Hematopoietic multipotent progenitor cell (in vitro differentiated cells): Measurements from ENCODE around the gene FRMPD4. TPM values are rescaled to one million over a fixed set of nuclear protein-coding genes. Genes with fewer than 3 reads are reported as not detected.

Source experiments
- DNase-seq, 3 donors: peaks; one replicate each; pipeline ENCODE4 v3.0.0-alpha.2; 2011 to 2015; ENCODE audit warnings: low read depth in 2 of 3, low spot score in 2 of 3
- total RNA-seq: library from RNA; depleted of rRNA; stranded (reverse); fragments of >200 nt; gene quantifications from one replicate; pipeline ENCODE4 v1.2.3, GENCODE V29; 2012

FRMPD4 gene
- total RNA-seq, 1 donor = not detected

DNA sequence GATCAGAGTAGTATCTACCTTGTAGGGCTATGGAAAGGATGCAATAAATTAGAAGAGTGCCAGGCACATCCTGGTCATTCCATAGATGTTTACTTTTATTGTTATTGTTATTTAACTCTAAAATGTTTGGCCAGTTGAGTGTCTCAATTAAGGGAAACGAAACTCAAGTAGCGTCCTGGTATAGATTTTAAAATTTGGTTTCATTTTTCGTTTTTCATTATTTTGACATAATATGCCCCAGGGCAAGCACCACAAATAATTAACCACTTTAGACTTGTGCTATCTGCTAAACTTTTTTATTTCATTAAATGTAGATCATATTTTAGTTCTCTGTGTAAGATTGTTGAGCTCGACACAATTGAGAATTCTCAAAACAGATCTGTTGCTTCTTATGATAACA, 473.2 kb downstream of the FRMPD4 start:
- no peak for DNase-seq

DNA sequence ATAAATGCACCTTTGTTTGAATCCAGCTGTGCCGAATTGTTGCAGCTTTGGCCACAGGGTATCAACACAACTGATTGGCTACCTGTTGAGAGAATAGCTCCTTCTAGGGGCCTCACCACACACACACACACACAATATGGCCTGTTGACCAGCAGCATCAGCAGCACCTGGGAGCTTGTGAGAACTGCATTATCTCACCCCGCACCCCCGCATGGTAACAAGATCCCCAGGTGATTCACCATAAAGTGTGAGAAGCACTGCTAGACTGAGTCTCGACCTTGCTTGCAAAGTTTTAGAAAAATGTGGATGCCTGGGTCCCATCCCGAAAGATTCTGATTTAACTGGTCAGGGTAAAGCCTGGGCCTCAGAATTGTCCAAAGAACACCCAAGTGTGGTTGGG, 476.0 kb downstream of the FRMPD4 start:
- DNase-seq = no peak

DNA sequence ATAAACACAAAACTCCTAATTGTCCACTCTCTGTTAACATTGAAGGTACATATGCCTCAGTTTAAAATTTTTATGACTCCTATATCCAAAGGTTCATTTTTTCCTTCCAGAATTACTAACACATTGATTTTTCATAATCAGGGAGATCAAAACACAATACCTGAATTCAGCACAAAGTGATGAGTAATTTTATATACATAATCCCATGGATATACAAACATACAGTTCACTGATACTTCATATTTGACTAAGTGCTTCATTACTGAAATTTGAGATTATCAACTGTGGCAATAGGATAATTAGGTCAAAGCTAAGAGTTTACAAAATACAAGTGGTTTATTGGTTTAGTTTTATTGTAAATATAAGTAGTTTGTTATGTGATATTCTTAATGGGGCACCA, 476.8 kb downstream of the FRMPD4 start:
- no peak for DNase-seq

DNA sequence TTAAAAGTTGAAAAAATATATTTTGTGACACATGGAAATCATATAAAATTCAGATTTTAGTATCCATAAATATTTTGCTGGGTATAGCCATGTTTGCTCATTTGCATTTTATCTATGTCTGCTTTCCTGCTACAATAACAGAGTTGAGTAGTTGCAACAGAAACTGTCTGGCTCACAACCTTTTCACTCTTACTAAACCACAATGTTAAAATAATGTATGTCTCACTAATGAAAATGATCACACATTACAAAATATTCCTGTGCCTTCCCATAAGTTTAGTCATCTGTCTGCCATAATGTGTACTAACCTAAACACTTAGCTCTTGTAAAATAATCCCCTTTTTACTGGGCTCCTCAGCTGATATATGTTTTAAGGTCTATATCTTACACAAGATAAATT, 479.0 kb downstream of the FRMPD4 start:
- DNase-seq = no peak

DNA sequence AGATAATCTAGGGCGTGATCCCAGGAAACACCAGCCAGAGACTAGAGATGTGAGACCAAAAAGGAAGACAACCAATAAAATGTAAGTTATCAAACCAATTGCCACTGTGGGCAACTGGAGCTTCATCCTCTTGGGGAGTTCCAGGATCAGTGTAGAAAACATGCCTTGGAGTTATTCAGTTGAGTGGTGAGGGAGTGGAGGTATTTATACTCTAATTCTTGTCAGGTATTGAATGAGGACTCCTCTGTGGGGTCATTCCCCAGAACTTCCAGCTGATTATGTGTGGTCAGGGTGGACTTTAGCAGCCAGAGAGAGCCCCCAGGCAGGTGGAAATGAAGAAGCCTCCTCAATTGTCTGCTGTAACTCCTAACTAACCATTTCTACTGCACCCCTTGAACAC, 509.0 kb downstream of the FRMPD4 start:
- no peak for DNase-seq

DNA sequence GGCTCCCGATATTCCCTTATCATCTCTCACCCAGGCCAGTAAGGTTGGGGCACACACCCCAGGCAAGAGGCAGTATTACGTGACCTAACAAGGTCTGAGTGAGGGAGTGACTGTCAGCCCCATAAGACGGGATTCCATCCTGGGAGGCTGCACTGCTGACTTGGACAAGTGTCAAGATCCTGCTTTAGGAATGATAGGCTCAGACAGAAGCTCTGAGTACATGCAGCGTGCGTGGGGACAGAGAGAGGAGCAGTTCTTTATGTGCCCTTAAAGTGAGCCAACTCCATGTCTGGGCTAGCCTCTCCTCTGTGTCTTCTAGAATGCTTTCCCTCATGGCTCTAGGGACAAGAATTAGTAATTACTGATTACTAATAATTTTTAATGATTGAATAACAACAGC, 510.7 kb downstream of the FRMPD4 start:
- DNase-seq = no peak

DNA sequence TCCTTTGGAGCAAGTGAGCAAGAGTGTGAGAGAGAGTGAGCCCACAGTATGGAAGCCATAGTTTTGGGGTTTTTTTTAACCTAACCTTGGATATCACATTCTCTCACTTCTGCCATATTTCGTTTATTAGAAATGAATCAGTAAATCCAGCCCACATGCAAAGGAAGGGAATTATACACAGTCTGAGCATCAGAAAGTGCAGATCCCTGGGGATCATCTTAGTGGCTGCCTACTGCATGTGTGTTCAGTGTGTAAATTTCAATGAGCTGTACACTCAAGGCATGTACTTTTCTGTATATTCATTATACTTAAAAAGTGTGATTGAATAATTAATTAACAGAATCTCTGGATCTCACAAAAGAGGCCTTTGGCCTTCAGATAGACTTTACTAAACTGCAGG, 519.2 kb downstream of the FRMPD4 start:
- DNase-seq = no peak

DNA sequence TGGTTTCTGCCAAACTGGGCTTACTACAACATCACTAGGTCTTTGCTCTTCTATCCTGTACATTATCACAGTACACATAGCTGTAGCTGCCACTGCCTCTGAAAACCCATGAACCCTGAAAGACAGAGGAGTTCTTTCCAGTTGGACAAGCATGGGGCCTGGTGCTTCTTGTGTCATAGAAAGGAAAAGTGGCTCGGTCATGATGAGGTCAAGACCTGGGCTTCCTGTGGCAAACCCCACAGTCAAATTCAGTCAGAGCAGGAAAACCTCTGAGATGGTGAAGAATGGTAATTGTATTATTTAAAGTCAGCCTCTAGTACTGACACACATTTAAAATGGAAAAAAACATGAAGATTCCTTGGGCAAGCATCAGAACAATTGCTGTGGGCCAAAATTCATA, 519.6 kb downstream of the FRMPD4 start:
- DNase-seq = no peak

DNA sequence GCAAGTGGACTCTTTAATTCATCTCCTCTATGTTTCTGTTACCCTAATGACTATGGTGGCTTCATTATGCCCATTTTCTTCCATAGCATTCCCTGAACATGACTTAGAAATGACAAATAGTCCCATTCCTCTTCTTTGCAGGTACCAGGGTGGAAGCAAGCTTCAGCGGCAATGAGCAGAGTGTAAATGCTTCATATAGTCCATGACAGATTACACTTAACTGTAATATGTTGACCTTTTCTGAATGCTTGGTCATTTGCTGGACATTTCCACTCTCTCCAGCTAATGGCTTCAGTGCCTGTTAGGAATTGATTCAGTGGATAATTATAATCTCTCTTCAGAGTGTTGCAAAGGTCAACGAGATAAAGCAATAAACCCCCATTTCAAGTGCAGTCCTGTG, 523.2 kb downstream of the FRMPD4 start:
- DNase-seq = no peak

DNA sequence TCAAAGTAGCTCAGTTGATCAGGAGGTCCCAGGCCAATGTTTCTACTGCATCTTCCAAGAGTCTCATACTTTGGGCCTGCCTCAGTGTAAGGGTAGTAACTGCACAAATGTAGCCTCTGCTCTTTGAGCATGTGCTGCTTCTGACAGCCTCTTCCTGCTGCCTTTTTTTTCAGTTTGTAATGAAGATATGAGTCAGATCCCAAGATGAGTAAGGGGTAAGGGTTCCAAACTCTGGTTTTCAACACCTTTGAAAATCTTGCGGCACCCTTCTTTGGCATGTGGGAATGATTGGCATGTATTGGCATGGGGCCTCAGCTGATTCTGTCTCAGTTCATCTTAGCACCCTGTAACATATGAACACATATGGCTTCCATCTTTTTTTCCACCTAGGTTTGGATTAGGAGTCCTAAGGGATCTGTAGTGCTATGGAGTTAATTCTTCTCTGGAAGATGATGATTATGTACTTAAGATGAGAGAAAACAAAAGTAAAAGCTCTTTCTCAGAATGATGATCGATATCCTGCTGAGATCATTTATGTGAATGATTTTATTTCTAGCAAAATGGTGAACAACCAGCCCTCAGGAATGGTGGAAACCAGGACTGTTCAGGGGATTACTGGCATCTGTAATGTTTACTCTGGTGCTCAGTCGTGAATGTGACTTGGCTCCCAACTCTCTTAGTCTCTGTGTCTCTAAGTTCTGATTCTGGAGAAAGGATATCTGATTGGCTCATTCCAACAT, 534.3 kb downstream of the FRMPD4 start:
- DNase-seq = no peak

DNA sequence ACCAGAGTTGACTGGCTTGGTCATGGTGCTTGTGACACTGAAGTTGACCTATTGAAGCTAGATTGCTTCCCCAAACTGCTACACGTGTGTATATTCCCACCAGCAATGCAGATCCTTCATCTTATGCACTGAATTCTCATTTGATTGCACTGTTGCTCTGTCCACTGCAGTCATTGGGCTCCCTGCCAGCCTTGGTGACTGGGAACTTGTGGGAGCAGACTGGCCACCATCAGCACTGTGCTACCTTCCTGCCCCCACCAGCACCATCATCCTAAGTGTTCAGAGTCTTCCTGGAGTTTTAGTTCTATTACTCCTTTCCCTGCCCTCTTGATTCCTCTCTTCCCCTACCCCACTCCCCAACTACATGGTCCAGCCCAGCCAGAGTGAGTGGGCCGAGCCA, 535.2 kb downstream of the FRMPD4 start:
- DNase-seq = no peak

DNA sequence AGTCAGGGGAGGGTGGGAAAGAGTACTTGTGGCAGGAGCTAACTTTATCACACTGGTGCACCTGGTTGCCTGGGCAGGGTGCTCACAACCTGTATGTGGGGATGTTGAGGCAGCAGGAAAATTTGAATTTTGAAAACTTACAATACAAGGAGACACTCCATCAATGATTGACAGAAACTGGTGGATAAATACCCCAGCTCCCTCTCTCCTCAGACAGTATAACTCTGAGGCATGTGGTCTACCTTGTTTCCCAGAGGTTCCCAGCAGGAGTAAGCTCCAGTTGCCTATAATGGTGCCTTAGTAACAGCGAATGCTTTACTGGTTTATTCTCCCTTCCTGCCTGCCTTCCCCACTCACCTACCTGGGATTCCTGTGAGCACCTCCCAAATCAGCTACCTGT, 541.2 kb downstream of the FRMPD4 start:
- no peak for DNase-seq

DNA sequence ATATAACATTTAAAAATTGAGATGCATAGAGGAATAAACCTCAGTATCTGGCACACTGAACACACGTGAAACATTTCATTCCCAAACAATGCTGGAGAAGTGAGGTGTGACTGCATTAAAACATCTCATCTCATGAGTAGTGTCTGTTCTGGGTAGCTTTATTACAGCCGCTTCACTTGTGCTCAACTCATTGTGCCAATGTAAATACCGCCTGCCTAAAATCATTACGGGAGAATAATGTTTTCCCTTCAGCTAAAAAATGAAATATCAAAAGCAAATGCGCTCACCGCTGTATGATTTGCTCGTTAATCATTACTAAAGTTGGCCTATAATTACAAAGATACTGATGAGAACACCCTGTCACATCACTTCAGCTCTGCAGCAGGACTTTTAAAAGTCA, 542.8 kb downstream of the FRMPD4 start:
- DNase-seq = no peak

DNA sequence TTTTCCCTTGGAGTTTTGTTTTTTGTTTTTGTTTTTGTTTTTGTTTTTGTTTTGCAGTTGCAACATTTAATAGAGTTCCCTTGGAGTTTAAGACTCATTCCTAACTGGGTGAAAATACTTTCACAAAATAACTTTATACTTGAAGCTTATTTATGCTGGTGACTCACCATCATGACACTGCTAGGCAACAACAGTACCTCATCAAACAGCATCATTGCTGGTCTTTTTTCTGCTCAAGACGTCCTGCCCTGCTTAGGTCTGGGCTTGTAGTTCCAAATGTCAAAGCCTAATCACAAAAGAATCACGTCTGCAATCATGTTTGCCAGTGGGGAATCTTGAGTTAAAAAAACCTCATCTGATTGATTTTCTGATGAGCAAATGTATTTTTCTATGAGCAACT, 547.3 kb downstream of the FRMPD4 start:
- DNase-seq = no peak

DNA sequence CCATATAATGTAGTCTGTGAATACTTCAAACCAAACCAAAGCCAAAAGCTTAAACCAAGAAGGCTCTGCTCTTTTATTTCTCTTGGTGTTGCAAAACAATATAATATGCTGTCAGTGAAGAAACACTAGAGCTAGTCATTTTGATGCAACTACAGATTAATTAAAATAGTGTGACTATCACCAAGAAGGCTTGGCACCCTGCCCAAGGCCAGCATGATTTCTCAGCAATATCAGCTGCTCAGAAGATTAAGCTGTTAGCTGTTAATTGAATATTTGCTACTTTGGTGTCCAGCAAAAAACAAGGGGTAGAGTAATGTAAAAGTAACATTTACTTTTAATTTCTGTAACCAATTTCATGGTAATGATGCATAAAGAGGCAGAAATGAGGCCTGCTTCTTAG, 548.1 kb downstream of the FRMPD4 start:
- DNase-seq = no peak

DNA sequence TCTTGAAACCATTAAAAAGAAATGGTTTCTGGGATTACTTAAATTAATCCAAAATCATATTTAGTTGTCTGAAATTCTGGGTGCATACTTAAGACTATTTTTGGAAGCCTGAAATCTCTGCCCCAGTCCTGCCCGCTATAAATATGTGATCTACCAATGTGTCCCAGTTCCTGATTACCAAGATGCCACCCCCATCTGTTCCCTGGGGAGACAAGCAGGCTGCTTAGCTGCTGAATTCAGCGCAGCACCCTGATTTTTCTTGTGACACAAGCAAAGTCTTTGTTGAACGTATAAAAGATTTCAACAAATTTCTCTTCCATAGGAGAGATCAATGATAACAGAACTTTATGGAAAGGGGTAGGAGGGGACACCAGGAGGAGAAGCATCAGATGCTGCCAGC, 552.4 kb downstream of the FRMPD4 start:
- no peak for DNase-seq

DNA sequence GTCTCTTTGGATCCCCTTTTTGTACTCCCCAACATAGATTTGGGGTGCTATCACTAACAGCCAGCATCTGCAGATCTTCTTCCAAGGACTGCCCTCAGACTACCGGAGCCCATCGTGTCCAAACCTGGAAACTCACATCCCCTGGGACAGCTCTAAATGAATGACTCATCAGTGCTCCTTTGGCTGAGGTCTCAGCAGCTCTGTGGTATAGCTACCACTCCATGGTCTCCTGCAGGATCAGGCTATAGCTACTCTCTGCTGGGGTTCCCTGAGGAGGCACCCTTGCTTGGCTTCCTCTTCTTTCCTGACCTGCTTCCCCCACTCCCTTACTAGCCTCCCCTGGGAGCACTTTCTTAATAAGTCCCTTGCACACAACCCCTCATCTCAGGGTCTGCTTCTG, 555.5 kb downstream of the FRMPD4 start:
- no peak for DNase-seq

DNA sequence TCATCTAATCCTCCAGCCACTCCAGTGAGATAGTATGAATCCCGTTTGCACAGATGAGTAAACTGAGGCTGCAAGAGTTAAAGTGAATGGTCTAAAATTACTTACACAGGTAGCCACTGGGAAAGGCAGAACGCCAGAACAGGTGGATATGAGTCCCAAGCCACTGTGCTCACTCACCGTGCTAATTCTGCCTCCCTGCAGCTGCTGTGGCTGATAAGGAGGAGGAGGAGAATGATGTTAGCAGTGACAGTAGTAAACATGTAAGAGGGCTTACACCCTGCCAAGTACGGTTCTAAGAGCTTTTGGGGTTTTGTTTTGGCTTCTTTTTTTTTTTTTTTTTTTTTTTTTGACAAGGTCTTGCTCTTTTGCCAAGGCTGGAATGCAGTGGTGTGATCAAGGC, 562.5 kb downstream of the FRMPD4 start:
- DNase-seq = no peak

DNA sequence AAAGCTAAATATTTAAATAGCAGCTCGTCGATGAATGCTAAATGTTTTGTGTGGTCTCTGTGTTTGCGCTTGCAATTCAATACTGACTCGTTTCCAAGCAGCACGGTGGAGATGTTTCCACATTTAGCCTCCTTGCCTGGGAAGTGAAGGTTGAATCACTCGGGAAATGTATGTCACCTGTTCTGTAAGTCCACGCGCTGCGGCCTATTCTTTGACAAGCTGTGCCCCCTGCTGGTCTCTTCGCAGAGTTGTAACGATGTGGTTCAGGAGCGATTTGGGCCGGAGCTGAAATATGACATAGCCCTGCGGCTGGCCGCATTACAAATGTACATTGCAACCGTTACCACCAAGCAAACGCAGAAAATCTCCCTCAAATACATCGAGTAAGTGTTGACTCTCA, 563.4 kb downstream of the FRMPD4 start:
- peak in 2 of 3 donors; percentile 50 to 60 for DNase-seq

DNA sequence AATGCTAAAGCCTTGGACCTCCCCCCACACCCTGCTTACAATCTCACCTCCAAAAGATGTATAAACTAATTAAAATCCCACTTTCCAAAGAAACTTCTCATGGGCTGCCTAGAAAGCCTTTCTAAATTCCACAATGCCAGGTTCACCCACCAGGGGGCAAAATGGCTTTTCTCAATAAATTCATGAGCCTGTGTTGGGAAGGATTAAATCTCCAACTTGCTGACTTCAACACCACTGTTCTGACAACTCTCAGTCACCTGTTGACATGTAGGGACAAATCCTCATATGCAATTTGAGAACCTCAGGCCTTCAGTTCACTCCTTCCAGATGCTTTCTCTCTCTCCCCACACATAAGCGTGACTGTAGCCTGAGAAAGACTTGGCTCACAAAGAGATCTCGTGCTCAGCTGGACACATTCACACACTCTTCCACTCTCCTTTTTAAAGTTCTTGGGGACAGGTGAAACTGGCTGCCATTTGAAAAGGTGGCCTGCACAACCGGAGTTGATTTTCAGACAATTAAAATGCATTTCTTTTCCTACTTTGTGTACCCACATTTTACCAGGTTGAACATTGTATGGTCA, 564.3 kb downstream of the FRMPD4 start:
- DNase-seq = peak in 2 of 3 donors; percentile 4 to 30

DNA sequence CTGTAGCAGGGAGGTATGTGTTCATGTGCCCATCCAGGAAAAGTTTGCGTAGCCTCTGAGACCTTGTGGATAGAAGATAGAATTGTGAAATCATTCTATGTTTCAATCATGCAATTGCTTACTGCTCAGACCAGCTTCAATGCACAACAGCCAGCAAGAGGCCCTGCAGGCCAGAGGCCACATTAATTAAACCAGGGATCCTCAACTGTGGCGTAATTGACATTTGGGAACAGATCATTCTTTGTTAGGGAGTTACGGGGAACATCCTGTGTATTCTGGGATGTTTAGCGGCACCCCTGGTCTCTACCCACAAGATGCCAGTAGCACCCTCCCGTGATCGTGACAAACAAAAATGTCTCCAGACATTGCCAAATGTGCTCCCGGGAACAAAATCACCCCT, 566.4 kb downstream of the FRMPD4 start:
- DNase-seq = no peak

DNA sequence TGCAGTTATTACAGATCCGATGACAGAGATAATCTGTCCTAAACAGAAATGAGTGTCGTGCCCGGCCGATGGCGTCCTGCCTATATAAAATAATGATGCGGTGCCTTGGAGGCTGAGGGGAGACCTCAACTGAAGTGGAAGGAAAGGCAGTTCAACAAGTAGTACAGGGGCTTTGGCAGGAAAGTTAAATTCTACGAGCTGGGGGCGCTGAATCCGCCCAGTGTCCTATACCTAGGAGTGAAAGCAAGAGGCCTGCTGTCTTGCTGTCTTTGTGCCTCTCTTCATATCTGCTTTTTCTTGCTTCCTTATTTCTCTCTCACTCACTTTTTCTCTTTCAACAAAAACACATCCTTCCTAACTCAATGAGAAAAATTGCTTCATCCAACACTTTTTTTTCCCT, 570.8 kb downstream of the FRMPD4 start:
- DNase-seq = no peak
